HEK293T (cell line): ENCODE results near the gene KRTAP22-1.

Source experiments
- CTCF ChIA-PET: fragments of 350-600 bp; formaldehyde crosslinking; extraction: SDS; loops from one replicate; lab custom pipeline; 2021; ENCODE audit warnings: antibody characterized with exemption, inconsistent platforms; lab: Yijun Ruan, JAX
- POLR2A ChIA-PET: fragments of 350-600 bp; formaldehyde crosslinking; extraction: SDS; loops from one replicate; lab custom pipeline; 2020; ENCODE audit warnings: antibody characterized with exemption, inconsistent platforms; lab: Yijun Ruan, JAX
- DNase-seq: peaks from one replicate; pipeline ENCODE4 v3.0.0; 2012; ENCODE audit warnings: mixed read lengths; ENCODE audit errors: extremely low spot score
- ARNT ChIP-seq: fragments of 450-650 bp; IDR thresholded peaks from 2 replicates; pipeline ENCODE4 v1.6.1; 2017; ENCODE audit warnings: mild to moderate bottlenecking
- BHLHE40 ChIP-seq: fragments of 450-650 bp; IDR thresholded peaks from 2 replicates; pipeline ENCODE4 v1.6.1; 2016; ENCODE audit warnings: mild to moderate bottlenecking, moderate library complexity, borderline replicate concordance
- CTBP1 ChIP-seq: fragments of 450-650 bp; IDR thresholded peaks from 2 replicates; pipeline ENCODE4 v1.6.1; 2016; ENCODE audit warnings: borderline replicate concordance
- ELF4 ChIP-seq: fragments of 450-650 bp; IDR thresholded peaks from 2 replicates; pipeline ENCODE4 v1.6.1; 2017; ENCODE audit warnings: antibody characterized with exemption
- FOXA1 ChIP-seq: fragments of 450-650 bp; IDR thresholded peaks from 2 replicates; pipeline ENCODE4 v1.6.1; 2016; ENCODE audit warnings: mild to moderate bottlenecking
- FOXK2 ChIP-seq: fragments of 450-650 bp; IDR thresholded peaks from 2 replicates; pipeline ENCODE4 v1.6.1; 2016; ENCODE audit warnings: mild to moderate bottlenecking
- FOXM1 ChIP-seq: fragments of 450-650 bp; IDR thresholded peaks from 2 replicates; pipeline ENCODE4 v1.6.1; 2017; ENCODE audit warnings: mild to moderate bottlenecking, borderline replicate concordance
- HDGF ChIP-seq: fragments of 450-650 bp; IDR thresholded peaks from 2 replicates; pipeline ENCODE4 v1.6.1; 2017; ENCODE audit warnings: antibody characterized with exemption, borderline replicate concordance
- L3MBTL2 ChIP-seq: fragments of 450-650 bp; conservative IDR thresholded peaks from 2 replicates; pipeline ENCODE4 v1.6.1; 2016; ENCODE audit warnings: mild to moderate bottlenecking
- LEF1 ChIP-seq: fragments of 450-650 bp; IDR thresholded peaks from 2 replicates; pipeline ENCODE4 v1.6.1; 2017; ENCODE audit warnings: mild to moderate bottlenecking, borderline replicate concordance
- NFRKB ChIP-seq: fragments of 450-650 bp; IDR thresholded peaks from 2 replicates; pipeline ENCODE4 v1.6.1; 2016; ENCODE audit warnings: mild to moderate bottlenecking, moderate library complexity
- PKNOX1 ChIP-seq: fragments of 450-650 bp; IDR thresholded peaks from 2 replicates; pipeline ENCODE4 v1.6.1; 2016
- SP1 ChIP-seq: fragments of 450-650 bp; IDR thresholded peaks from 2 replicates; pipeline ENCODE4 v1.6.1; 2017
- SUZ12 ChIP-seq: fragments of 450-650 bp; IDR thresholded peaks from 2 replicates; pipeline ENCODE4 v1.6.1; 2016; ENCODE audit warnings: mild to moderate bottlenecking
- TARDBP ChIP-seq: fragments of 450-650 bp; IDR thresholded peaks from 2 replicates; pipeline ENCODE4 v1.6.1; 2016
- ZNF384 ChIP-seq: fragments of 450-650 bp; IDR thresholded peaks from 2 replicates; pipeline ENCODE4 v1.6.1; 2016

KRTAP22-1 gene

GRCh38 chr21:30629200-30629599 is 28.3 kb downstream of the KRTAP22-1 start:
- DNase-seq = no peak
- ChIA-PET POLR2A (no interaction called here), CTCF (no interaction called here)
- TF ChIP-seq ARNT (no peak), FOXA1 (no peak)

GRCh38 chr21:30634906-30635305 is 34.0 kb downstream of the KRTAP22-1 start, which contains the start of gene KRTAP20-2:
KRTAP20-2 (plus strand) TSS chr21:30635206; CDS start chr21:30635264, 58 bp downstream.
- ChIA-PET POLR2A (no interaction called here), CTCF (no interaction called here)

GRCh38 chr21:30638686-30639085 is 37.8 kb downstream of the KRTAP22-1 start:
- POLR2A ChIA-PET = no interaction called here
- no peak for DNase-seq
- TF ChIP-seq CTBP1 (no peak), BHLHE40 (no peak), PKNOX1 (no peak), ELF4 (no peak), SUZ12 (no peak), SP1 (no peak), LEF1 (no peak), TARDBP (no peak), FOXA1 (no peak)
- CTCF ChIA-PET = no interaction called here

More at GRCh38 chr21:30634906-30635305, 34.0 kb downstream of the KRTAP22-1 start, which contains the start of gene KRTAP20-2:
- no peak for DNase-seq
- TF ChIP-seq SP1 (no peak), SUZ12 (no peak), FOXA1 (no peak), FOXM1 (no peak), PKNOX1 (no peak), TARDBP (no peak), BHLHE40 (no peak), HDGF (no peak), ELF4 (no peak), ARNT (no peak), LEF1 (no peak), FOXK2 (no peak), L3MBTL2 (no peak), ZNF384 (no peak), NFRKB (no peak), CTBP1 (no peak)

- POLR2A ChIA-PET = no interaction called here
- CTCF ChIA-PET = no interaction called here
- TF ChIP-seq PKNOX1 (no peak), TARDBP (no peak), BHLHE40 (no peak)
- no peak for DNase-seq
These were observed 41.7 kb downstream of the KRTAP22-1 start, which contains the start of gene KRTAP20-3 for GRCh38 chr21:30642564-30642963. KRTAP20-3 (plus strand) TSS chr21:30642864.

- no peak for TF ChIP-seq LEF1
- TF ChIP-seq FOXK2 = no peak
- TF ChIP-seq FOXA1 = no peak
- DNase-seq = no peak
- ChIA-PET POLR2A (no interaction called here), CTCF (no interaction called here)
These were observed 46.1 kb downstream of the KRTAP22-1 start for GRCh38 chr21:30646904-30647414.
